Measurements from ENCODE around the gene HOXC9.

The HOXC9 gene

DNA sequence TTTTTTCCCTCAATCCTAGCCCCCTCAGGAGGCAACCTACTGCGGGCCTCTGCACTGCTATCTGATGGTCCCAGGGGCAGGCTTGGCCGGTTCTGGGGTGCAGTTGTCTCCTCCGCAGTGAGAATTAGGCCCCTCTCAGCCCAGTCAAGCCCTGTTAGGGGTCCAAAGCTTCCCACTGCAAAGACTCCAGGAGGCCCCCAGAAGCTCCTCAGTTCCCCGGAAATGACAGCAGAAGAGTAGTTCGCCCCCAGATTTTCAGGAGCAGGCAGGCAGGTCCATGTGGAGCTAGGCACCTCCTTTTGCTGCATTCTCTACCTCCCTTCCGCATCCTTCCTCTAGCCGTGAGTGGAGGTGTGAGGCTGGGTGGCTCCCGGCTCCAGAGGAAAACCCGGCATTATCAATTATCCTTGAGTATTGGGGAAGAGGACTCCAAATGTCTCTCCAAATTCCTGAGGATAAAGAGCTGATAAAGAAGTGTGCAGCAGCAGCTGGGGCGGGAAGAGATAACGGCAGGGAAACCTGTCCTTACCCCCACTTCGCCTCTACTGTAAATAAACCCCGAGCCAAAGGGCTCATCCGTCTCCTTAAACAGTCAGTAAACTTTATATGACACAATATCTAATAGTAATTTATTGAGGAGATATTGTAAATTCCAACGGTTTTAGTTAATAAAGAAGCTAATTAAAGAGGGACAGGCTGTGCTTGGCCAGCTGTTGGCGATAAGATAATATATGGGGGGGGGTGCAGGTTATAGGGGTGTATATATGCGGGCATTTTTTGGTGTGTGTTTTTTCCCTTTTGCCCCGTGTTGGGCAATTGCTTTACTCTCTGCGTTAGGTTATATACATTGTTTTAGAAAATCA is 45.9 kb upstream of the HOXC9 start:
- Histone ChIP-seq H3K4me3 (replicated peaks; ENCODE audit: insufficient read depth, low read length) (no peak overlapping the region), H3K27me3 (ENCODE audit: insufficient read depth, poor library complexity, severe bottlenecking) (peaks cover 95% of the 10 kb centered on the region), H3K27ac (replicated peaks) (no peak overlapping the region)
- no peak for DNase-seq (ENCODE audit: low read depth in 1 of 2, low spot score in 1 of 2)
- TF ChIP-seq GABPA (IDR thresholded peaks at IDR 0.05; ENCODE audit: low read depth): no peak
- TF ChIP-seq CTCF (IDR thresholded peaks at IDR 0.05; ENCODE audit: insufficient read depth, low read length): no peak
- TF ChIP-seq SPI1 (IDR thresholded peaks at IDR 0.05; ENCODE audit: borderline replicate concordance, low read depth): no peak
- no peak for TF ChIP-seq POLR2AphosphoS5 (IDR thresholded peaks at IDR 0.05; ENCODE audit: low read depth)
- TF ChIP-seq REST (IDR thresholded peaks at IDR 0.05; ENCODE audit: insufficient replicate concordance, low read depth): no peak

GRCh38 chr12:53954694-53955035 is 45.3 kb upstream of the HOXC9 start, which contains the start of gene HOXC12:
TSS of gene HOXC12 (plus strand) at chr12:53954903. CDS start at chr12:53954930, 27 bp downstream.
- Histone ChIP-seq H3K27me3 (ENCODE audit: insufficient read depth, poor library complexity, severe bottlenecking) (peaks cover 95% of the 10 kb centered on the region), H3K4me3 (replicated peaks; ENCODE audit: insufficient read depth, low read length) (no peak within 1 kb of the TSS), H3K27ac (replicated peaks) (no peak within 1 kb of the TSS)
- TF ChIP-seq POLR2AphosphoS5 (IDR thresholded peaks at IDR 0.05; ENCODE audit: low read depth) (no peak), GABPA (IDR thresholded peaks at IDR 0.05; ENCODE audit: low read depth) (no peak), REST (IDR thresholded peaks at IDR 0.05; ENCODE audit: insufficient replicate concordance, low read depth) (no peak), CTCF (IDR thresholded peaks at IDR 0.05; ENCODE audit: insufficient read depth, low read length) (no peak), SPI1 (IDR thresholded peaks at IDR 0.05; ENCODE audit: borderline replicate concordance, low read depth) (no peak)
- DNase-seq (ENCODE audit: low read depth in 1 of 2, low spot score in 1 of 2): no peak

DNA sequence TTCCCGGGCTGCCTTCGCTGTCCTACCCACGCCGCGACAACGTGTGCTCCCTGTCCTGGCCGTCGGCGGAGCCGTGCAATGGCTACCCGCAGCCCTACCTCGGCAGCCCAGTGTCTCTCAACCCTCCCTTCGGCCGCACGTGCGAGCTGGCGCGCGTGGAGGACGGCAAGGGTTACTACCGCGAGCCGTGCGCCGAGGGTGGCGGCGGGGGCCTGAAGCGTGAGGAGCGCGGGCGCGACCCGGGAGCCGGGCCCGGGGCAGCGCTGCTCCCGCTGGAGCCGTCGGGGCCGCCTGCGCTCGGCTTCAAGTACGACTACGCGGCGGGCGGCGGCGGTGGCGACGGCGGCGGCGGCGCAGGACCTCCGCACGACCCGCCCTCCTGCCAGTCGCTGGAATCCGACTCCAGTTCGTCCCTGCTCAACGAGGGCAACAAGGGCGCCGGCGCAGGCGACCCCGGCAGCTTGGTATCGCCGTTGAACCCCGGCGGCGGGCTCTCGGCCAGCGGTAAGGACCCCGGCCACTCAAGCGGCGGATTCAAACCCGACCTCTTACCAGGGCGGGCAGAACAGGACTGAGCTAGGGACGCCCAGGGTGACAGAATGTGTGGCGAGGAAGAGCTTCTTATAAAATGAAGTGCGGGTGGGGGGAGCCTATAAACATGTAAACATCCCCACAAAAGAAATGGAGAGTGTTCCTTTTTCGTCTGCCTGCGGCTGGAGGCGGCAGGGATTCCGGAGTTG is 44.8 kb upstream of the HOXC9 start:
- Histone ChIP-seq H3K27me3 (ENCODE audit: insufficient read depth, poor library complexity, severe bottlenecking) (peaks cover 95% of the 10 kb centered on the region), H3K27ac (replicated peaks) (no peak overlapping the region), H3K4me3 (replicated peaks; ENCODE audit: insufficient read depth, low read length) (no peak overlapping the region)
- DNase-seq (ENCODE audit: low read depth in 1 of 2, low spot score in 1 of 2): no peak
- TF ChIP-seq GABPA (IDR thresholded peaks at IDR 0.05; ENCODE audit: low read depth): no peak
- no peak for TF ChIP-seq CTCF (IDR thresholded peaks at IDR 0.05; ENCODE audit: insufficient read depth, low read length)
- TF ChIP-seq SPI1 (IDR thresholded peaks at IDR 0.05; ENCODE audit: borderline replicate concordance, low read depth): no peak
- no peak for TF ChIP-seq REST (IDR thresholded peaks at IDR 0.05; ENCODE audit: insufficient replicate concordance, low read depth)
- TF ChIP-seq POLR2AphosphoS5 (IDR thresholded peaks at IDR 0.05; ENCODE audit: low read depth): no peak
